ENCODE data around the gene MTMR6.
A peak's percentile ranks its signal among the peaks of the same experiment; 100 is the strongest.

MTMR6 gene

GRCh38 chr13:25215253-25215575 lies 72.1 kb downstream of the MTMR6 start:
- DNase-seq = no peak

- DNase-seq = peak; percentile 66
Observed at GRCh38 chr13:25214491-25215252, 72.6 kb downstream of the MTMR6 start.

GRCh38 chr13:25213715-25214114 lies 73.6 kb downstream of the MTMR6 start:
- no peak for DNase-seq

- DNase-seq = no peak
Observed at GRCh38 chr13:25210842-25211569, 76.3 kb downstream of the MTMR6 start.

GRCh38 chr13:25207291-25207810 lies 79.9 kb downstream of the MTMR6 start:
- peak; percentile 38 for DNase-seq

DNA sequence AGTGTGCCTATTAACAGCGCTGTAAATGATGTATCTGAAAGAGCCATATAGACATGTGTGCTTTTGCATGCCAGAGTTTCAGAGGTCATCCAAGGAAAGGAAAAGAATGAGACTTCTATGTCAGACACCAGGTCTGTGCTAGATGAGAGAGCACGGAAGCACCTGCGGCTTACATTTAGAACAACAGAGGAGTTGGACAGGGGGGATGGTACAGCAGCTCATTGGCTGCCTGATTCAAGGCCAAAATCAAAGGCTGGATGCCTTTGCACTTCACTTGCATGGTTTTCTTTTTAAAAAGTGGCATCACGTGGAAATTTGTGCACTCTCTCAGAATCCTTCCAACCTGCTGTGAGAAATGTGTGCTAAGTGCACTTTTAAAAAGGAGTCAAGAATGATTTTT lies 82.4 kb downstream of the MTMR6 start:
- no peak for DNase-seq

GRCh38 chr13:25203127-25203740 lies 84.1 kb downstream of the MTMR6 start:
- no peak for DNase-seq

- DNase-seq = no peak
Observed at GRCh38 chr13:25200783-25201182, 86.5 kb downstream of the MTMR6 start.

DNA sequence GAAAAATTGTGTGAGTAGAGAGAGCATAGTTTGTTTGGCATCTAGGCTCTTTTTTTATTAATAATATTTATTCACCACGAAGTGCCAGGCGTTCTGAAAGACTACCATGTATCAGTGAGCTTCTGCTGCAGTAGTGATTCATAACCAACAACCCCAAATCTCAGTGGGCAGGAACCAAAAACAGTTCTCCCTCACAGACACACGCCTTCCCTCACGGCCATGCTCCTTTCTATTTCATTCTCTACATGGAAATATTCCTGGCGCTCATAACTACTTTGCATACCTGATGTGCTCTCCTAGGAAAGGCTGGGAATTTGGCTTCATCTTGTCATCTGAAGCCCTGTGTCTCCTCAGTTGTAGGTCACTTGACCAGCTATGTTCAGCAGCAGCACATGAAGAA lies 88.6 kb downstream of the MTMR6 start:
- DNase-seq = no peak

- no peak for DNase-seq
Observed at GRCh38 chr13:25196971-25197370, 90.3 kb downstream of the MTMR6 start.
